Common myeloid progenitor, CD34-positive (primary cell): ENCODE results near the gene C10orf143.
A peak's percentile ranks its signal among the peaks of the same experiment; 100 is the strongest.

Source experiments
- CTCF ChIA-PET: fragments of 350-600 bp; sonication (Branson Sonifier 250); formaldehyde crosslinking; loops from one replicate; lab custom pipeline; 2021; ENCODE audit warnings: antibody characterized with exemption; lab: Charles Lee
- POLR2A ChIA-PET: fragments of 350-600 bp; sonication (Branson Sonifier 250); formaldehyde crosslinking; loops from one replicate; lab custom pipeline; 2021; ENCODE audit warnings: antibody characterized with exemption; lab: Charles Lee
- DNase-seq, 3 donors: peaks; one replicate each; pipeline versions ENCODE4 v3.0.0 to v3.0.0-alpha.2; 2013
- H3K27ac ChIP-seq, 2 experiments: 1 replicate in 1 of 2; 2 replicates in 1 of 2; pipeline ENCODE4 v1.7.0; 2013; ENCODE audit warnings: inconsistent platforms in 2 of 2, low read length in 2 of 2, mild to moderate bottlenecking in 2 of 2, low read depth in 1 of 2, moderate library complexity in 1 of 2; ENCODE audit not compliant: severe bottlenecking in 2 of 2, insufficient read depth in 1 of 2, poor library complexity in 1 of 2
- H3K27me3 ChIP-seq, 5 experiments: replicated peaks in 2 of 5; 1 replicate in 3 of 5; 2 replicates in 2 of 5; pipeline versions ENCODE4 v1.6.1 to v1.7.0; 2013; ENCODE audit warnings: low read length in 4 of 5, mild to moderate bottlenecking in 2 of 5, moderate library complexity in 2 of 5, inconsistent platforms in 1 of 5; ENCODE audit not compliant: insufficient read depth in 5 of 5, control insufficient read depth in 4 of 5
- H3K36me3 ChIP-seq, 4 experiments: 1 replicate in 2 of 4; 2 replicates in 2 of 4; pipeline versions ENCODE4 v1.6.1 to v1.7.0; 2013; ENCODE audit warnings: low read length in 3 of 4, control low read depth in 1 of 4, mild to moderate bottlenecking in 1 of 4; ENCODE audit not compliant: control insufficient read depth in 4 of 4, insufficient read depth in 4 of 4
- H3K4me1 ChIP-seq, 4 experiments: 1 replicate in 3 of 4; 2 replicates in 1 of 4; pipeline versions ENCODE4 v1.6.1 to v1.7.1; 2013; ENCODE audit warnings: low read length in 3 of 4, mild to moderate bottlenecking in 3 of 4, control low read depth in 1 of 4, inconsistent platforms in 1 of 4, moderate library complexity in 1 of 4; ENCODE audit not compliant: control insufficient read depth in 4 of 4, insufficient read depth in 4 of 4; ENCODE audit errors: control extremely low read depth in 1 of 4
- H3K4me3 ChIP-seq, 7 experiments: 1 replicate in 4 of 7; 2 replicates in 3 of 7; pipeline versions ENCODE4 v1.5.1 to v1.7.0; 2013; ENCODE audit warnings: mild to moderate bottlenecking in 7 of 7, low read length in 6 of 7, moderate library complexity in 6 of 7, inconsistent platforms in 2 of 7, low read depth in 2 of 7, control low read depth in 1 of 7; ENCODE audit not compliant: insufficient read depth in 4 of 7, control insufficient read depth in 1 of 7; ENCODE audit errors: extremely low read depth in 1 of 7
- H3K9me3 ChIP-seq, 5 experiments: 1 replicate in 4 of 5; 2 replicates in 1 of 5; pipeline versions ENCODE4 v1.6.1 to v1.7.1; 2013; ENCODE audit warnings: low read length in 4 of 5, mild to moderate bottlenecking in 2 of 5, inconsistent platforms in 1 of 5, low read depth in 1 of 5, moderate library complexity in 1 of 5; ENCODE audit not compliant: control insufficient read depth in 4 of 5, insufficient read depth in 2 of 5; ENCODE audit errors: control extremely low read depth in 1 of 5
- WGBS: methylation state at CpG from one replicate; pipeline ENCODE4 v1.1.5; 2013; ENCODE audit not compliant: insufficient coverage; 5-methylcytosine and 5-hydroxymethylcytosine counted together

The C10orf143 gene

GRCh38 chr10:130023454-130024230, 87.0 kb downstream of the C10orf143 start:
- no peak for DNase-seq
- Histone ChIP-seq H3K4me1 (no peaks in the 10 kb centered on the region), H3K27me3 (peaks cover 0 to 11% (median 0%) of the 10 kb centered on the region in 5 experiments), H3K27ac (no peak overlapping the region), H3K36me3 (no peaks in the 10 kb centered on the region), H3K4me3 (no peak overlapping the region), H3K9me3 (no peaks in the 10 kb centered on the region)
- ChIA-PET CTCF (no interaction called here), POLR2A (no interaction called here)
- WGBS = 89% methylated on average over 19 of the region's 19 CpGs

- 95% methylated on average over 23 of the region's 28 CpGs for WGBS
- no peaks in the 10 kb centered on the region for H3K9me3 ChIP-seq
- peaks cover 0 to 11% (median 0%) of the 10 kb centered on the region in 5 experiments for H3K27me3 ChIP-seq
- ChIA-PET CTCF (interaction anchor here (0.6 kb wide), 1 partner anchor 190 kb away, joined by 3 read pairs; no protein-coding TSS in a partner anchor), POLR2A (no interaction called here)
- peaks cover 0 to 1% (median 0%) of the 10 kb centered on the region in 4 experiments for H3K4me1 ChIP-seq
- H3K4me3 ChIP-seq = no peak overlapping the region
- H3K36me3 ChIP-seq = no peaks in the 10 kb centered on the region
- no peak for DNase-seq
- H3K27ac ChIP-seq = no peak overlapping the region
These were observed 87.9 kb downstream of the C10orf143 start for GRCh38 chr10:130022511-130023299.

DNA sequence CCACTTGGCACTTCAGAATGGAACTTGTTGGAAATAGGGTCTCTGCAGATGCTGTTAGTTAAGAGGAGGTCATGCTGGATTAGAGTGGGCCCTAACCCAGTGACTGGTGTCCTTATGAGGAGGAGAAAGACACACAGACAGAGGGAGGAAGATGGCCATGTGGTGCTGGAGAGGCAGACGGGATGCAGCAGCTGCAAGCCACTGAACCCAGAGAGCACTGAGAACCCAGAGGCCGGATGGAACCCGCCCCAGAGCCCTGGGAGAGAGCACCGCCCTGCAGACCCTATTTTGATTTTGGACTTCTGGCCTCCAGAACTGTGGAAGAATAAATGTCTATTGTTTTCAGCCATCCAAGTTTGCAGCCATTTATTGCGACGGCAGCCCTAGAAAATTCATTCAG, 88.5 kb downstream of the C10orf143 start:
- DNase-seq = no peak
- no peak overlapping the region for H3K27ac ChIP-seq
- H3K4me1 ChIP-seq = peaks cover 0 to 1% (median 0%) of the 10 kb centered on the region in 4 experiments
- CTCF ChIA-PET = no interaction called here
- POLR2A ChIA-PET = no interaction called here
- no peaks in the 10 kb centered on the region for H3K36me3 ChIP-seq
- WGBS = 97% methylated on average over 5 of the region's 6 CpGs
- H3K9me3 ChIP-seq = no peaks in the 10 kb centered on the region
- no peak overlapping the region for H3K4me3 ChIP-seq
- H3K27me3 ChIP-seq = peaks cover 0 to 11% (median 0%) of the 10 kb centered on the region in 5 experiments

DNA sequence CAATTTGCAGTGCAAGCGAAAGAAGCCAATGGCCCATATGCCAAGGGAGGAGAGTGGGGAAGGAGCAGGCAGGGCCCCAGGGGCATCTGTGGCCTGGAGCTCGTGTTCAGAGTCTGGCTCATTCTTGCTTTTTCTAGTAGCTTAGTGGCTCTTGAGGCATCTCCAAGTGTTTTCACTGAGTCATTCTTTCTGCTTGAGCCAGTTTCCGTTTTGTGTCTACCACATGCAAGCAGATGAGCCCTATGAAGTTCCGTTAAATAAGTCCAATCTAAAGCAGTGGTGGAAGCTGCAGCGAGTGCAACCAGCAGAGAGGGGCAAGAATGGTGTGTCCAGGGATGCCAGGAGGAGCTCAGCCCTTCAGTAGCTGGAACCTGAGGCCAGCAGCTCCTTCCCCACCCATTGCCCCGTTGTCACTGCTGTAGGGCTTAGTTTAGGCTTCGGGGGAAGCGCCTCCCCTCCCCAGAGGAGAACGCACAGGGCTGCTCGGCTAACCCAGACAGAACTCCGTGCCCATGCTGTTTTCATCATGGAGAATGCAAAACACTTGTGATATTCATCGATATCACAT, 89.2 kb downstream of the C10orf143 start:
- DNase-seq = peak; percentile 7 to 71 (median 57)
- Histone ChIP-seq H3K4me3 (no peak overlapping the region), H3K9me3 (no peaks in the 10 kb centered on the region), H3K4me1 (peaks cover 0 to 1% (median 0%) of the 10 kb centered on the region in 4 experiments), H3K27me3 (peaks cover 0 to 11% (median 0%) of the 10 kb centered on the region in 5 experiments), H3K36me3 (no peaks in the 10 kb centered on the region), H3K27ac (no peak overlapping the region)
- ChIA-PET CTCF (no interaction called here), POLR2A (no interaction called here)
- 85% methylated on average over 12 of the region's 12 CpGs for WGBS

- no peak for DNase-seq
- ChIA-PET CTCF (no interaction called here), POLR2A (no interaction called here)
- Histone ChIP-seq H3K36me3 (no peaks in the 10 kb centered on the region), H3K9me3 (no peaks in the 10 kb centered on the region), H3K4me3 (no peak overlapping the region), H3K27me3 (peaks cover 0 to 11% (median 0%) of the 10 kb centered on the region in 5 experiments), H3K27ac (no peak overlapping the region), H3K4me1 (peaks cover 0 to 1% (median 0%) of the 10 kb centered on the region in 4 experiments)
- WGBS = 74% methylated on average over 19 of the region's 19 CpGs
These were observed 89.8 kb downstream of the C10orf143 start for GRCh38 chr10:130020651-130021382.

- ChIA-PET CTCF (no interaction called here), POLR2A (no interaction called here)
- H3K9me3 ChIP-seq = no peaks in the 10 kb centered on the region
- H3K27me3 ChIP-seq = peaks cover 0 to 13% (median 0%) of the 10 kb centered on the region in 5 experiments
- no peaks in the 10 kb centered on the region for H3K36me3 ChIP-seq
- H3K4me3 ChIP-seq = no peak overlapping the region
- H3K27ac ChIP-seq = no peak overlapping the region
- no peak for DNase-seq
- 73% methylated on average over 7 of the region's 7 CpGs for WGBS
- peaks cover 0 to 1% (median 0%) of the 10 kb centered on the region in 4 experiments for H3K4me1 ChIP-seq
These were observed 91.9 kb downstream of the C10orf143 start for GRCh38 chr10:130018730-130019185.
